KMS-11 (cell line): ENCODE data around the gene IL20RB.

ENCODE experiments used
- H2AFZ ChIP-seq: fragments of 200-600 bp; sonication (generic); 2 replicates; pipeline ENCODE4 v1.6.1; 2016; ENCODE audit warnings: antibody characterized with exemption, mixed run types, low read depth
- H3K27ac ChIP-seq: fragments of 200-600 bp; sonication (generic); 2 replicates; pipeline ENCODE4 v1.6.1; 2016; ENCODE audit warnings: mild to moderate bottlenecking, mixed run types
- H3K27me3 ChIP-seq: fragments of 200-600 bp; sonication (generic); 2 replicates; pipeline ENCODE4 v1.6.1; 2017; ENCODE audit warnings: mild to moderate bottlenecking, low read depth, mixed run types, moderate library complexity; ENCODE audit not compliant: insufficient read depth
- H3K36me3 ChIP-seq: fragments of 200-600 bp; sonication (generic); 2 replicates; pipeline ENCODE4 v1.6.1; 2017; ENCODE audit warnings: mild to moderate bottlenecking, mixed run types; ENCODE audit not compliant: insufficient read depth
- H3K4me1 ChIP-seq: fragments of 200-600 bp; sonication (generic); 2 replicates; pipeline ENCODE4 v1.6.1; 2016; ENCODE audit warnings: mild to moderate bottlenecking, low read depth, mixed run types; ENCODE audit not compliant: poor library complexity, severe bottlenecking
- H3K4me2 ChIP-seq: fragments of 200-600 bp; sonication (generic); 2 replicates; pipeline ENCODE4 v1.7.0; 2016; ENCODE audit warnings: mild to moderate bottlenecking, mixed run types
- H3K4me3 ChIP-seq: fragments of 200-600 bp; sonication (generic); IDR thresholded peaks from 2 replicates; pipeline ENCODE4 v1.6.1; 2017; ENCODE audit warnings: low read depth, low read length, mixed read lengths; ENCODE audit not compliant: insufficient read depth
- H3K79me2 ChIP-seq: fragments of 200-600 bp; sonication (generic); 2 replicates; pipeline ENCODE4 v1.6.1; 2016; ENCODE audit warnings: low read depth, mixed run types; ENCODE audit not compliant: insufficient read depth
- H3K9ac ChIP-seq: fragments of 200-600 bp; sonication (generic); 2 replicates; pipeline ENCODE4 v1.6.1; 2016; ENCODE audit warnings: mild to moderate bottlenecking, mixed run types
- H4K20me1 ChIP-seq: fragments of 200-600 bp; sonication (generic); 2 replicates; pipeline ENCODE4 v1.6.1; 2016; ENCODE audit warnings: mild to moderate bottlenecking, mixed run types; ENCODE audit not compliant: insufficient read depth
- TF ChIP-seq, protein P1 (sequence below): fragments of 200-600 bp; sonication (generic); conservative IDR thresholded peaks from 2 replicates; pipeline ENCODE4 v1.6.1; 2017; ENCODE audit warnings: low read depth, mild to moderate bottlenecking, antibody characterized with exemption, low read length, moderate library complexity, mixed read lengths

The IL20RB gene

DNA sequence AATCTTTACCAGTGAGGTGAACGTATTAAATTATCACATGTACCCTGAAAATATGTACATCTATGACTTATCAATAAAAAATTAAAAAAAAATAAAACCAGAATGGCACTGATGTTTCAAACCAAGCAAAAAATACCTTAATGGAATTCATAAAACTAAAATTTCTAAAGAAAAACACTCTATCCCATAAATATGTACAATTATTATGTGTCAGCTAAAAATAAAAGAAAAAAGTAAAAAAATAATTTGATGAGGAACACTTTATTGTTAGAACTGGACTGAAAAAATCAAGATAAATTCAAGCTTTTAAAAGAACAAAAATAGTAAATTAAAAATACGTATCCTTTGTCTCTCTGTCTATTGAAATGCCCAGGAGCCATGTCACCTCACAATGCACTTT is 63.1 kb downstream of the IL20RB start:
- no peak overlapping the region for H2AFZ ChIP-seq
- H3K27ac ChIP-seq, result no peak overlapping the region

GRCh38 chr3:137024348-137024747 is 66.6 kb downstream of the IL20RB start:
- H3K79me2 ChIP-seq, result no peaks in the 10 kb centered on the region
- TF ChIP-seq, protein P1, sequence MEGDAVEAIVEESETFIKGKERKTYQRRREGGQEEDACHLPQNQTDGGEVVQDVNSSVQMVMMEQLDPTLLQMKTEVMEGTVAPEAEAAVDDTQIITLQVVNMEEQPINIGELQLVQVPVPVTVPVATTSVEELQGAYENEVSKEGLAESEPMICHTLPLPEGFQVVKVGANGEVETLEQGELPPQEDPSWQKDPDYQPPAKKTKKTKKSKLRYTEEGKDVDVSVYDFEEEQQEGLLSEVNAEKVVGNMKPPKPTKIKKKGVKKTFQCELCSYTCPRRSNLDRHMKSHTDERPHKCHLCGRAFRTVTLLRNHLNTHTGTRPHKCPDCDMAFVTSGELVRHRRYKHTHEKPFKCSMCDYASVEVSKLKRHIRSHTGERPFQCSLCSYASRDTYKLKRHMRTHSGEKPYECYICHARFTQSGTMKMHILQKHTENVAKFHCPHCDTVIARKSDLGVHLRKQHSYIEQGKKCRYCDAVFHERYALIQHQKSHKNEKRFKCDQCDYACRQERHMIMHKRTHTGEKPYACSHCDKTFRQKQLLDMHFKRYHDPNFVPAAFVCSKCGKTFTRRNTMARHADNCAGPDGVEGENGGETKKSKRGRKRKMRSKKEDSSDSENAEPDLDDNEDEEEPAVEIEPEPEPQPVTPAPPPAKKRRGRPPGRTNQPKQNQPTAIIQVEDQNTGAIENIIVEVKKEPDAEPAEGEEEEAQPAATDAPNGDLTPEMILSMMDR, result no peak
- no peak overlapping the region for H3K4me3 ChIP-seq
- H3K9ac ChIP-seq, result no peak overlapping the region
- no peaks in the 10 kb centered on the region for H4K20me1 ChIP-seq
- H3K27me3 ChIP-seq, result no peaks in the 10 kb centered on the region
- H2AFZ ChIP-seq, result no peak overlapping the region
- H3K4me2 ChIP-seq, result no peak overlapping the region
- H3K36me3 ChIP-seq, result no peaks in the 10 kb centered on the region
- H3K4me1 ChIP-seq, result no peaks in the 10 kb centered on the region
- H3K27ac ChIP-seq, result no peak overlapping the region

More for the DNA sequence above, 63.1 kb downstream of the IL20RB start:
- H4K20me1 ChIP-seq, result no peaks in the 10 kb centered on the region
- H3K27me3 ChIP-seq, result no peaks in the 10 kb centered on the region
- TF ChIP-seq, protein P1, result no peak
- no peak overlapping the region for H3K4me3 ChIP-seq
- no peak overlapping the region for H3K4me2 ChIP-seq
- H3K9ac ChIP-seq, result no peak overlapping the region
- H3K4me1 ChIP-seq, result no peaks in the 10 kb centered on the region
- no peaks in the 10 kb centered on the region for H3K79me2 ChIP-seq
- H3K36me3 ChIP-seq, result no peaks in the 10 kb centered on the region

DNA sequence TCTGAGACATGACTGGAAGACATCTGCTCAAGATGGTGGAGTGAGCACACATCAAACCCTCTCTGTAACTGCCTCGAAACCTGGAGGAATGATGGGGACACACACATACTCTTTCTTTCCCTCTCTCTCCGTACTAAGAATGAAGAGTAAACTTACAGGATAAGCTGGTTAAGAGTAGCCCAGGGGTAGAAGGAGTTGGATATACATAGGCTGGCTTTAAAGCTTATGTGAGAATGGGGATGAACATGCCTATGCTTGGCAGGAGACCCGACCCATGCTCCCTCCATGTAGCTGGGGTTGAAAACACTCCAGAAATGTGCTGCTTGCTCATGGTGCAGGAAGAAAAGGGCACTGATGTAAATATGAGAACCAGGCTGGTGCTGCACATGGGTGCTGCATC is 68.9 kb downstream of the IL20RB start:
- Histone ChIP-seq H3K9ac (no peak overlapping the region), H3K4me1 (no peaks in the 10 kb centered on the region), H4K20me1 (no peaks in the 10 kb centered on the region), H3K36me3 (no peaks in the 10 kb centered on the region), H3K79me2 (no peaks in the 10 kb centered on the region), H3K4me2 (no peak overlapping the region), H3K27me3 (no peaks in the 10 kb centered on the region), H2AFZ (no peak overlapping the region), H3K4me3 (no peak overlapping the region), H3K27ac (no peak overlapping the region)
- TF ChIP-seq, protein P1, result no peak

- no peak overlapping the region for H3K27ac ChIP-seq
- H3K79me2 ChIP-seq, result no peaks in the 10 kb centered on the region
- H3K36me3 ChIP-seq, result no peaks in the 10 kb centered on the region
- H4K20me1 ChIP-seq, result no peaks in the 10 kb centered on the region
- peak overlapping the region; percentile 12 for H2AFZ ChIP-seq
- H3K4me1 ChIP-seq, result no peaks in the 10 kb centered on the region
- no peaks in the 10 kb centered on the region for H3K27me3 ChIP-seq
- H3K9ac ChIP-seq, result no peak overlapping the region
- TF ChIP-seq, protein P1, result peak; percentile 97
- no peak overlapping the region for H3K4me3 ChIP-seq
- peak overlapping the region; percentile 11; the same call in 1 of the 2 replicates for H3K4me2 ChIP-seq
These were observed 74.8 kb downstream of the IL20RB start for GRCh38 chr3:137032465-137033120.
